HCT116 (cell line): Measurements from ENCODE around the gene SPATC1L.

Source experiments
- EZH2 ChIP-seq: fragments of 200-600 bp; sonication (generic); IDR thresholded peaks from 2 replicates; pipeline ENCODE4 v1.6.1; 2017; ENCODE audit warnings: antibody characterized with exemption, mixed run types
- EZH2phosphoT487 ChIP-seq: fragments of 200-600 bp; IDR thresholded peaks from 2 replicates; pipeline ENCODE4 v1.6.1; 2018; ENCODE audit warnings: antibody characterized with exemption, borderline replicate concordance
- POLR2A ChIP-seq: IDR thresholded peaks from 2 replicates; pipeline ENCODE4 v1.7.0; 2011; ENCODE audit warnings: borderline replicate concordance; ENCODE audit not compliant: insufficient read depth, insufficient read length; ENCODE audit errors: extremely low read depth
- RAD21 ChIP-seq: IDR thresholded peaks from 2 replicates; pipeline ENCODE4 v1.6.1; 2012; ENCODE audit warnings: low read depth, mild to moderate bottlenecking
- SIN3A ChIP-seq: IDR thresholded peaks from 2 replicates; pipeline ENCODE4 v1.6.1; 2012; ENCODE audit warnings: low read depth
- SRF ChIP-seq: IDR thresholded peaks from 2 replicates; pipeline ENCODE4 v1.6.1; 2012; ENCODE audit warnings: low read depth
- ZNF274 ChIP-seq: fragments of 200-500 bp; sonication (Bioruptor generic); IDR thresholded peaks from 2 replicates; pipeline ENCODE4 v1.6.1; 2014; ENCODE audit warnings: mild to moderate bottlenecking, low read depth, low read length, inconsistent platforms
- TF ChIP-seq, protein P1 (sequence below), 3 experiments: fragments of 200-600 bp in 1 of 3; sonication (generic) in 1 of 3; IDR thresholded peaks in 2 of 3; conservative IDR thresholded peaks in 1 of 3; 2 replicates each; pipeline ENCODE4 v1.5.1; 2012 to 2017; ENCODE audit warnings: low read depth in 2 of 3, low read length in 2 of 3, antibody characterized with exemption in 1 of 3, borderline replicate concordance in 1 of 3, control low read depth in 1 of 3, mild to moderate bottlenecking in 1 of 3, mixed read lengths in 1 of 3, mixed run types in 1 of 3, moderate library complexity in 1 of 3; ENCODE audit not compliant: insufficient read depth in 1 of 3

DNA sequence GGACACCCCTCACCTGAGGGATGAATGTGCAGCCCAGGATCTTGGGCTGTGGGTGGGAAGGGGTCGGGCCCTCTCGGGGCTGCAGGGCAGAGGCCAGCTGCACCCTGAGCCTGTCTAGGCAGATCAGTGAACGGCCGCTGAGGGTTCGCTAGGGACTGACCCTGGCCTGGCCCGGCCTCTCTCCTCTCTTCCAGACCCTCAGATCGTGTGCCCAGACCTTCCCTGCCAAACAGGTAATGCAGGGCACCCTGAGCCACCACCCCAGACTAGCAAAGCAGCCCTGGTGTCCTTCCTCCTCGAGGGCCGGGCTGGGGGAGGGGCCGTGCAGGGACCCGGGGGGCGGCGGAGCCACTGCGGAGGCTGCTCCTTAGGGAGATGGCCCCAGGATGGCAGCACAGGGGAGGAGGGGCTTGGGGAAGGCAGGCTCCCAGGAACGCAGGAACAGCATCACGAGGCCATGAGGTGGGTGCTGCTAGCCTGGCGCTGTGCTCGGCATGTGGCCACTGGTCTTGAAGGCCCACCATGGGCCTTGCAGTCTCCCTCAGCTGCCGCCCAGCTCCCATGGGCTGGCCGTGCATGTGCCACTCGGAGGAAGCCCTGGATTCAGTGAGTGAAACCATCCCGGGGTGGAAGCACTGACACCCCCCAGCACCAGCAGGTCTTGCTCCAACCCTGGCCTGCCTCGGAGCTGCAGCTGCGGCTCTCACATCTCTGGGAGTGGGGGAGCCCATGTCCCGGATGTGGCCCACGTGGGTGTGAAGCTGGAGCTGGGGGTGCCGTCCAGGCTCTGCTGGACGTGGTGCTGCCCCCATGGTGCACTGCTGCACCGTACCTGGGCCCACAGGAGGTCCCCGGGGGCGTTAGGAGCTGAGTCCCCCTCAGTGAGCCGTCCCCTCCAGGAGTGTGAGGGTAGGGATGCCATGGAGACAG is 57.7 kb downstream of the SPATC1L start:
- no peak for TF ChIP-seq RAD21
- TF ChIP-seq, protein P1, sequence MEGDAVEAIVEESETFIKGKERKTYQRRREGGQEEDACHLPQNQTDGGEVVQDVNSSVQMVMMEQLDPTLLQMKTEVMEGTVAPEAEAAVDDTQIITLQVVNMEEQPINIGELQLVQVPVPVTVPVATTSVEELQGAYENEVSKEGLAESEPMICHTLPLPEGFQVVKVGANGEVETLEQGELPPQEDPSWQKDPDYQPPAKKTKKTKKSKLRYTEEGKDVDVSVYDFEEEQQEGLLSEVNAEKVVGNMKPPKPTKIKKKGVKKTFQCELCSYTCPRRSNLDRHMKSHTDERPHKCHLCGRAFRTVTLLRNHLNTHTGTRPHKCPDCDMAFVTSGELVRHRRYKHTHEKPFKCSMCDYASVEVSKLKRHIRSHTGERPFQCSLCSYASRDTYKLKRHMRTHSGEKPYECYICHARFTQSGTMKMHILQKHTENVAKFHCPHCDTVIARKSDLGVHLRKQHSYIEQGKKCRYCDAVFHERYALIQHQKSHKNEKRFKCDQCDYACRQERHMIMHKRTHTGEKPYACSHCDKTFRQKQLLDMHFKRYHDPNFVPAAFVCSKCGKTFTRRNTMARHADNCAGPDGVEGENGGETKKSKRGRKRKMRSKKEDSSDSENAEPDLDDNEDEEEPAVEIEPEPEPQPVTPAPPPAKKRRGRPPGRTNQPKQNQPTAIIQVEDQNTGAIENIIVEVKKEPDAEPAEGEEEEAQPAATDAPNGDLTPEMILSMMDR (IDR thresholded peaks at IDR 0.05 in 2 of 3, conservative IDR thresholded peaks at IDR 0.05 in 1 of 3; ENCODE audit: borderline replicate concordance in 1 of 3, insufficient read depth in 1 of 3, low read depth in 2 of 3, low read length in 2 of 3) = no peak
- TF ChIP-seq SRF = no peak
- TF ChIP-seq ZNF274 = no peak
- TF ChIP-seq SIN3A = no peak
- TF ChIP-seq EZH2 = no peak
- TF ChIP-seq POLR2A = no peak
- TF ChIP-seq EZH2phosphoT487 = no peak
